T-helper 17 cell (primary cell): ENCODE results near the gene FOS. TPM values are rescaled to one million over a fixed set of nuclear protein-coding genes. Genes with fewer than 3 reads are reported as not detected.

Experiments used
- total RNA-seq, 4 donors: library from RNA in 2 of 4; stranded (reverse) in 2 of 4; gene quantifications; one replicate each; pipeline ENCODE4 v1.2.3 and lab custom pipeline; 2022 to 2026

FOS gene
- total RNA-seq, 2 donors from 2014 or later = 2,179 to 4,074 TPM

Other genes with a start within 250 kb of the FOS start
- gene MLH3, start 227.4 kb upstream of the FOS start, total RNA-seq = 10 to 100 TPM; 16.5 to 22.0 TPM
- gene ACYP1, start 214.8 kb upstream of the FOS start, total RNA-seq = 10 to 100 TPM; 11.3 to 16.1 TPM
- gene ZC2HC1C, start 209.2 kb upstream of the FOS start, total RNA-seq = under 1 TPM; 0.20 to 0.76 TPM
- 10 to 100 TPM; 61.7 to 63.6 TPM for gene NEK9, start 151.8 kb upstream of the FOS start, total RNA-seq
- 100 to 1,000 TPM; 190 to 195 TPM for gene TMED10, start 102.2 kb upstream of the FOS start, total RNA-seq
- 1 to 10 TPM in 1 of 2 donors, under 1 TPM in 1; 0.86 to 1.4 TPM for gene JDP2, start 149.2 kb downstream of the FOS start, total RNA-seq
- 10 to 100 TPM; 20.3 to 21.3 TPM for gene BATF, start 243.6 kb downstream of the FOS start, total RNA-seq